Liver (tissue), 9 donors: ENCODE results near the gene SPO11. TPM values are rescaled to one million over a fixed set of nuclear protein-coding genes. Genes with fewer than 3 reads are reported as not detected.

Experiments used
- DNase-seq: peaks from one replicate; pipeline ENCODE4 v3.0.0-alpha.2; 2017; ENCODE audit warnings: low spot score
- H3K27ac ChIP-seq, 2 donors: one replicate each; pipeline ENCODE4 v1.7.0; 2013; ENCODE audit warnings: inconsistent platforms in 2 of 2, low read length in 2 of 2, control low read depth in 1 of 2, low read depth in 1 of 2, mild to moderate bottlenecking in 1 of 2
- H3K27me3 ChIP-seq, 4 donors: one replicate each; pipeline versions ENCODE4 v1.6.1 to v1.7.0; 2013; ENCODE audit warnings: low read length in 3 of 4, inconsistent platforms in 1 of 4, mild to moderate bottlenecking in 1 of 4, moderate library complexity in 1 of 4; ENCODE audit not compliant: control insufficient read depth in 4 of 4, insufficient read depth in 4 of 4
- H3K36me3 ChIP-seq, 4 donors: one replicate each; pipeline versions ENCODE4 v1.6.1 to v1.7.0; 2013; ENCODE audit warnings: low read length in 3 of 4, mild to moderate bottlenecking in 3 of 4, low read depth in 1 of 4, moderate library complexity in 1 of 4; ENCODE audit not compliant: control insufficient read depth in 4 of 4, insufficient read depth in 3 of 4
- H3K4me1 ChIP-seq, 4 donors: one replicate each; pipeline versions ENCODE4 v1.6.1 to v1.7.0; 2013; ENCODE audit warnings: low read length in 3 of 4, mild to moderate bottlenecking in 3 of 4, moderate library complexity in 1 of 4; ENCODE audit not compliant: control insufficient read depth in 4 of 4, insufficient read depth in 4 of 4
- H3K4me3 ChIP-seq, 3 donors: one replicate each; pipeline versions ENCODE4 v1.6.1 to v1.7.0; 2013; ENCODE audit warnings: low read length in 3 of 3, control low read depth in 1 of 3, low read depth in 1 of 3, mild to moderate bottlenecking in 1 of 3
- H3K9ac ChIP-seq, 2 donors: one replicate each; pipeline ENCODE4 v1.7.0; 2013; ENCODE audit warnings: low read length in 2 of 2, mild to moderate bottlenecking in 2 of 2, moderate library complexity in 2 of 2, control low read depth in 1 of 2, low read depth in 1 of 2
- H3K9me3 ChIP-seq, 4 donors: one replicate each; pipeline versions ENCODE4 v1.6.1 to v1.7.0; 2013; ENCODE audit warnings: low read length in 3 of 4; ENCODE audit not compliant: control insufficient read depth in 4 of 4
- ATF3 ChIP-seq: IDR thresholded peaks from 2 replicates; pipeline ENCODE4 v1.6.1; 2016; ENCODE audit warnings: antibody characterized with exemption
- CTCF ChIP-seq: fragments of 150-350 bp; IDR thresholded peaks from 2 replicates; pipeline ENCODE4 v1.5.1; 2017; ENCODE audit warnings: improper control_type of control experiment, low read depth, low read length; ENCODE audit not compliant: missing input control
- EGR1 ChIP-seq, 2 donors: IDR thresholded peaks; 2 replicates each; pipeline ENCODE4 v1.6.1; 2016 to 2018; ENCODE audit warnings: antibody characterized with exemption in 2 of 2, low read depth in 2 of 2
- FOXA1 ChIP-seq: IDR thresholded peaks from 2 replicates; pipeline ENCODE4 v1.6.1; 2016; ENCODE audit warnings: antibody characterized with exemption
- HNF4A ChIP-seq, 2 donors: conservative IDR thresholded peaks; 2 replicates each; pipeline ENCODE4 v1.6.1; 2016; ENCODE audit warnings: antibody characterized with exemption in 2 of 2, mild to moderate bottlenecking in 2 of 2
- HNF4G ChIP-seq: IDR thresholded peaks from 2 replicates; pipeline ENCODE4 v1.6.1; 2016; ENCODE audit warnings: antibody characterized with exemption
- JUND ChIP-seq, 2 donors: IDR thresholded peaks; 2 replicates each; pipeline ENCODE4 v1.6.1; 2016; ENCODE audit warnings: antibody characterized with exemption in 2 of 2
- NR2F2 ChIP-seq: IDR thresholded peaks from 2 replicates; pipeline ENCODE4 v1.6.1; 2016; ENCODE audit warnings: antibody characterized with exemption
- RAD21 ChIP-seq, 2 donors: IDR thresholded peaks; 2 replicates each; pipeline ENCODE4 v1.6.1; 2016; ENCODE audit warnings: antibody characterized with exemption in 2 of 2, mild to moderate bottlenecking in 2 of 2
- REST ChIP-seq: IDR thresholded peaks from 2 replicates; pipeline ENCODE4 v1.6.1; 2016; ENCODE audit warnings: antibody characterized with exemption, mild to moderate bottlenecking
- SP1 ChIP-seq: IDR thresholded peaks from 2 replicates; pipeline ENCODE4 v1.6.1; 2018; ENCODE audit warnings: antibody characterized with exemption, mild to moderate bottlenecking
- YY1 ChIP-seq: IDR thresholded peaks from 2 replicates; pipeline ENCODE4 v1.6.1; 2016; ENCODE audit warnings: antibody characterized with exemption, mild to moderate bottlenecking
- ZBTB33 ChIP-seq: IDR thresholded peaks from 2 replicates; pipeline ENCODE4 v1.6.1; 2016; ENCODE audit warnings: antibody characterized with exemption
- WGBS: extraction: QIAGEN DNeasy Blood & Tissue Kit; methylation state at CpG from one replicate; pipeline ENCODE4 v1.1.7; 2013; 5-methylcytosine and 5-hydroxymethylcytosine counted together
- polyA plus RNA-seq, 2 donors: library from polyadenylated mRNA; stranded (reverse) in 1 of 2; unstranded in 1 of 2; fragments of 200-250 nt in 1 of 2; fragments of >200 nt in 1 of 2; fragmentation: Nextera tagmentation in 1 of 2; extraction: Ambion mirVana in 1 of 2; gene quantifications; one replicate each; pipeline versions ENCODE4 v1.2.1 to v1.2.3, GENCODE V29; 2013 to 2015
- total RNA-seq, 2 donors: library from RNA; depleted of rRNA; stranded (reverse); fragments of >200 nt; gene quantifications; one replicate each; pipeline ENCODE4 v1.2.3, GENCODE V29; 2014
- donor health status: healthy.
- donor health status: healthy.
- donor health status: healthy.
- donor health status: healthy.
- donor health status: healthy.

The SPO11 gene
- total and polyA plus RNA-seq, 4 donors: not detected

DNA sequence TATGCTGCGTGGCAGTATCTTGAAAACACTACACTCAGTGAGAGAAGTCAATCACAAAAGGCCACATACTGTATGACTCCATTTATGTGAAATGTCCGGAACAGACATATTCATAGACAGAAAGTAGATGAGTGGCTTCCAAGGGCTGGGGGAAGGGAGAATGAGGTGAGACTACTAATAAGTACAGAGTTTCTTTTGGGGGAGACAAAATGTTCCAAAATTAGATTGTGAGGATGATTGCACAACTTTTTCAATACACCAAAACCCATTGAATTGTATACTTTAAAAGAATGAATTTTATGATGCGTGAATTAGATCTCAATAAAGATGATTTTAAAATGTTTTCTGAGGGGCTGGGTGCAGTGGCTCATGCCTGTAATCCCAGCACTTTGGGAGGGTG lies 9.2 kb upstream of the SPO11 start (continued):
- TF ChIP-seq REST: no peak
- no peak for TF ChIP-seq EGR1 (IDR thresholded peaks at IDR 0.05; ENCODE audit: low read depth in 2 of 2)
- TF ChIP-seq NR2F2: no peak
- no peak for TF ChIP-seq RAD21 (IDR thresholded peaks at IDR 0.05)
- no peak for TF ChIP-seq HNF4A (conservative IDR thresholded peaks at IDR 0.05)
- TF ChIP-seq HNF4G: no peak

DNA sequence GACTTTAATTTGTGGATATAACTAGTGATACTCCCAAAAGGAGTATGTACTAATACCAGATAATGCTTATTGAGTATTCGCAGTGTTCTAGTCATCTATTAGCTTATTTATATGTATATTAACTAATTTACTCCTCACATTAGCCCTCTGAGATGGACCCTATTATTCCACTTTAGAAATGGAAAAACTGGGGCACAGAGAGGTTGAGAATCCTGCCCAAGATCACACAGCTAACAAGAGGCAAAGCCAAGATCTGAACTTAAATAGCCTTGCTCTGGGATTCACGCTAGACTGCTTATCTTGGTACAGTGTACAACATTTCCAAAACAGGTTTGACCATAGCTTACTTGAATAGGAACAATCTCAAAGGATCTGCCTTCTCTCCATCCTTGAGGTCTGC lies 8.5 kb upstream of the SPO11 start:
- TF ChIP-seq EGR1 (IDR thresholded peaks at IDR 0.05; ENCODE audit: low read depth in 2 of 2) (no peak), HNF4G (no peak), SP1 (no peak), YY1 (no peak), JUND (IDR thresholded peaks at IDR 0.05) (no peak), FOXA1 (no peak), ZBTB33 (no peak), ATF3 (no peak)
- Histone ChIP-seq H3K27me3 (peaks cover 0 to 4% (median 1%) of the 10 kb centered on the region in 4 donors), H3K36me3 (no peaks in the 10 kb centered on the region), H3K9me3 (no peaks in the 10 kb centered on the region), H3K27ac (no peak overlapping the region), H3K9ac (no peak overlapping the region), H3K4me3 (no peak overlapping the region), H3K4me1 (no peaks in the 10 kb centered on the region)
- 82% methylated on average over 2 of the region's 2 CpGs for WGBS
- DNase-seq: no peak

DNA sequence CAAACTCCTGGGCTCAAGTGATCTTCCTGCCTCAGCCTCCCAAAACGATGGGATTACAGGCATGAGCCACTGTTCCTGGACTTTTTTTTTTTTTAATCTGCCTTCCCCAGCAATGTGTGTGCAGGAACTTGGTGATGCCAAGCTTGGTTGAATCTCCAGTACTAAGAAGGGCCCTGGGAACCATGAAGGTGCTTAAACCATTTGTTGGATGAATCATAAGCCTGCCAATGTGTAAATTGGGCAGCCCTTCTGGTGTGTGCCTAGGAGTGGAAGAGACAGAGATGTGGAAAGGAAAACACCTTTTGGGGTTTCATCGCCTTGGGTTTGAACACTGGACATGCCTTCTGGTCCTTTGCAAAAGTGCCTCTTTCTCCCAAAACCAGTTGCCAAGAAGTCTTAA lies 7.1 kb upstream of the SPO11 start:
- DNase-seq: no peak

More for the DNA sequence above, 7.1 kb upstream of the SPO11 start:
- no peaks in the 10 kb centered on the region for H3K4me1 ChIP-seq
- no peak overlapping the region for H3K27ac ChIP-seq
- TF ChIP-seq JUND (IDR thresholded peaks at IDR 0.05): no peak
- TF ChIP-seq CTCF: no peak
- no peak for TF ChIP-seq ZBTB33
- no peak for TF ChIP-seq REST
- TF ChIP-seq FOXA1: no peak
- no peak overlapping the region for H3K9ac ChIP-seq
- no peaks in the 10 kb centered on the region for H3K9me3 ChIP-seq
- WGBS: 59% methylated on average over 2 of the region's 2 CpGs
- no peak overlapping the region for H3K4me3 ChIP-seq
- peaks cover 0 to 4% (median 1%) of the 10 kb centered on the region in 4 donors for H3K27me3 ChIP-seq
- H3K36me3 ChIP-seq: no peaks in the 10 kb centered on the region
